ENCODE results near the gene PPP2R5D. TPM values are rescaled to one million over a fixed set of nuclear protein-coding genes. Genes with fewer than 3 reads are reported as not detected.
A peak's percentile ranks its signal among the peaks of the same experiment; 100 is the strongest.

PPP2R5D gene
- total RNA-seq, 1 donor, result 47.5 TPM

DNA sequence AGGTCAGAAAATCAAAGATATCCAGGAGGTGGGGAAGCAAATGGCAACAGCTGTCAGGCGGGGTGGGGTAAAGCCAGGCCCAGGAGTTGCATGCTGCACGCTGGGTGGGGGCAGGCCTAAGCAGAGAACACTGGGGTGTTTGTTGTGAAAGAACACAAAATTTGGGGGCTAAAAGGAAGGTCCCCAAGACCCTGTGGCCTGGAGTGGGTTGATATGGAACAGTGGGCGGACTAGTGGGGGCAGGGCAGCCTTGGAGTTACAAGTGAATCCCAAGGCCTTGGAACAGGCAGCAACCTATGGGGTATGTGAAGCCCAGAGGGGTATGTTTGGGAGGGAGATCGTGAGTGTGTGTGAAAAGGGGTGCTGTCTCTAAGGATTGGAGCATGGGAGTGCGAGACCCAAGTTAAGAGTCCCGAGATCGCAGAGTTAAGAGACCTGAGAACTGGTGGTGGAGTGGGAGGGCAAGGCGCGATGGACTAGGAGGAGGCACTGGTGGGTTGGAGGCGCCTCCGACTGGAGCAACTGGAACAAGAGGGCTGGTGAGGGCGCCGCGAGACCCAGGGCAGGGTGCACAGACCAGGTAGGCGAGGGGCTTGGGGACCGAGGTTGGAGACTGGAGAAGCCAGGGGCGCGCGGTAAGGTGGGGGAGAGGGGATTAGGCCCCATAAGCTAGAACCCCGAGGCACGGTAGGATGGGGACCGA, 68.6 kb downstream of the PPP2R5D start:
- peak; percentile 35 for DNase-seq (ENCODE audit: low read depth)
- TF ChIP-seq, protein P1, sequence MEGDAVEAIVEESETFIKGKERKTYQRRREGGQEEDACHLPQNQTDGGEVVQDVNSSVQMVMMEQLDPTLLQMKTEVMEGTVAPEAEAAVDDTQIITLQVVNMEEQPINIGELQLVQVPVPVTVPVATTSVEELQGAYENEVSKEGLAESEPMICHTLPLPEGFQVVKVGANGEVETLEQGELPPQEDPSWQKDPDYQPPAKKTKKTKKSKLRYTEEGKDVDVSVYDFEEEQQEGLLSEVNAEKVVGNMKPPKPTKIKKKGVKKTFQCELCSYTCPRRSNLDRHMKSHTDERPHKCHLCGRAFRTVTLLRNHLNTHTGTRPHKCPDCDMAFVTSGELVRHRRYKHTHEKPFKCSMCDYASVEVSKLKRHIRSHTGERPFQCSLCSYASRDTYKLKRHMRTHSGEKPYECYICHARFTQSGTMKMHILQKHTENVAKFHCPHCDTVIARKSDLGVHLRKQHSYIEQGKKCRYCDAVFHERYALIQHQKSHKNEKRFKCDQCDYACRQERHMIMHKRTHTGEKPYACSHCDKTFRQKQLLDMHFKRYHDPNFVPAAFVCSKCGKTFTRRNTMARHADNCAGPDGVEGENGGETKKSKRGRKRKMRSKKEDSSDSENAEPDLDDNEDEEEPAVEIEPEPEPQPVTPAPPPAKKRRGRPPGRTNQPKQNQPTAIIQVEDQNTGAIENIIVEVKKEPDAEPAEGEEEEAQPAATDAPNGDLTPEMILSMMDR (IDR thresholded peaks at IDR 0.05; ENCODE audit: insufficient read depth, low read depth, low read length), result no peak
- peak overlapping the region; percentile 93 for H3K4me3 ChIP-seq (ENCODE audit: low read depth, low read length)

DNA sequence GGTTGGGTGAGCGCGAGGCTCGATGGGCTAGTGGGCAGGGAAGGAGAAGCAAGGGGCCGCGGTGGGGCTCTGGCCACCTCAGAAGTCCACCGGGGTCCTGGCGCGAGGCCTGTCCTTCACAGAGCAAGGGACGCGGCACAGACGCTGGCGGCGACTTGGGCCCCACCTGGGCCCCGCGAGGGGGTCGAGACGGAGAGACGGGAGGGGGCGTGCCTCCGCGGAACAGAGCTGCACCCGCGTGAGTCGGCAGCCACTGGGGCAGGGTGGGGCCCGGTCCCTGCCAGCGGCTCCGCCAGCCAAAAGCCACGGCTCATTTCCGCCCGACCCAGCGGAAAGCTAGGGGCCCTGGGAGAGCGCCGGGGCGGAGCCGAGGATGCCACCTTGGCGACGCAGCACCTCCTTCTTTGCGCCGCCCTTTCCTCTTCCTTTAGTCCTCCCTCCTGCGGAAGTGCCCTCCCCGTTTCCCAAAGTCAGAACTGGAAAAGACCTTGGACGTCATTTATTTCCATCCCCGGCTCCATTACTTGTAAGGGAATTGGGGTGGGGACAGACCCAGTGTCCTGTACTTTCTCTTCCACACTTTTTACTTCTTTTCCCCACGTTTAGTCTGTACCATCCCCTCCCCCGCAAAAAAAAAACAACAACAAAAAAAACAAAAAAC, 69.3 kb downstream of the PPP2R5D start, which contains the start of gene CUL7:
TSS of gene CUL7 (minus strand) at position 307 of the 661 bp plus-strand sequence. CDS start 1,063 bp downstream, outside the sequence.
- peak within 1 kb of the TSS; percentile 93 for H3K4me3 ChIP-seq (ENCODE audit: low read depth, low read length)
- TF ChIP-seq, protein P1 (IDR thresholded peaks at IDR 0.05; ENCODE audit: insufficient read depth, low read depth, low read length), result no peak
- DNase-seq (ENCODE audit: low read depth), result peak; percentile 95

DNA sequence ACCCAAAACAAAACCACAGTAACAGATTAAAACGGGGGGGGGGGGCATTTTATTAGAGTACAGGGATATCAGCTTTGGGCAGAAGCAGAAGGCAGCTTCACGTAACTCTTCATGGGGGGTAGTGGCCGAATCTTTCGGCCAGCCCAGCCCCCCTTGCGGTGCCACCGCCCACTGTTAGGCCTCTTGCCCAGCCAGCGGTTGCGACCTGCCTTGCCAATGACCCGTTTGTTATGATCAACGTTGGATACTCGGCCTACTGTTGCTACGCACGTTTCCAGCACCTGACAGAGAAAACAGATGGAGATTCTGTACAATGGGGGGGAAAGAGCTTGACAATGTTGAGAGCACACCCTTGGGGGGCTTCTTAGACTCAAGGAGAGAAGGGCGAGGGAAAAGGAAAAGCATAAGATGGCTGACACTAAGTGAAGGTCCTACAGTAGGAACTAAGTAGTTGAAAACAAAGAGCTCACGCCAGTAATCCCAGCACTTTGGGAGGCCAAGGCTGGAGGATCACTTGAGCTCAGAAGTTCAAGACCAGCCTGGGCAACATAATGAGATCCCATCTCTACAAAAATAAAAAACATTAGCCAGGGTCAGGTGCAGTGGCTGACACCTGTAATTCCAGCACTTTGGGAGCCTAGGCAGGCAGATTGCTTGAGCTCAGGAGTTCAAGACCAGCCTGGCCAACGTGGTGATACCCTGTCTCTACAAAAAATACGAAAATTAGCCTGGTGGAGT, 70.0 kb downstream of the PPP2R5D start:
- no peak for DNase-seq (ENCODE audit: low read depth)
- H3K4me3 ChIP-seq (ENCODE audit: low read depth, low read length), result peak overlapping the region; percentile 93
- TF ChIP-seq, protein P1 (IDR thresholded peaks at IDR 0.05; ENCODE audit: insufficient read depth, low read depth, low read length), result no peak

DNA sequence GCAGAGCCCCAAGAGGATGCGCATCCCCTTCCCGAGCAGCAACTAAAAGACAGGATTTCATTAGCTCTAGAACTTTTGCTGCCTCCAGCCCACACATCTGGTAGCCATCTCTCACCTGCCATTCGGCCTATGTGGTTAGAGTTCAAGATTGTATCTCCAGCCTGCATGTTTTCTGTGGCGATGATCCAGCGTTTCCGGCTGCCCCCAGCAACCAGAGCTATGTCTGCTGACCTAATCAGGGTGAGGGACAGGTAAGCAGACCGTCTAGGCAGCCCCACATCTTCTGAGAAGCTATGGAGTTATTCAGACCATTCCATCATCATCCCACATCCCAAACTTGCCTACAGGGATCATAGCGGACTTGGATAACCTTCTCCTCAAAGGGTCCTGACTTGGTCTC, 71.6 kb downstream of the PPP2R5D start:
- DNase-seq (ENCODE audit: low read depth), result no peak
- no peak overlapping the region for H3K4me3 ChIP-seq (ENCODE audit: low read depth, low read length)
- TF ChIP-seq, protein P1 (IDR thresholded peaks at IDR 0.05; ENCODE audit: insufficient read depth, low read depth, low read length), result no peak

GRCh38 chr6:43058531-43058930, 74.2 kb downstream of the PPP2R5D start:
- H3K4me3 ChIP-seq (ENCODE audit: low read depth, low read length), result peak overlapping the region; percentile 99
- no peak for DNase-seq (ENCODE audit: low read depth)
- TF ChIP-seq, protein P1 (IDR thresholded peaks at IDR 0.05; ENCODE audit: insufficient read depth, low read depth, low read length), result no peak

- TF ChIP-seq, protein P1 (IDR thresholded peaks at IDR 0.05; ENCODE audit: insufficient read depth, low read depth, low read length), result no peak
- peak; percentile 99 for DNase-seq (ENCODE audit: low read depth)
- peak within 1 kb of the TSS; percentile 99 for H3K4me3 ChIP-seq (ENCODE audit: low read depth, low read length)
Observed at GRCh38 chr6:43059168-43060033, 75.0 kb downstream of the PPP2R5D start, which contains the start of the genes KLC4 and MRPL2. TSS of gene KLC4 (plus strand) at chr6:43059631. CDS start at chr6:43061336, 1,705 bp downstream. TSS of gene MRPL2 (minus strand) at chr6:43059434. CDS start at chr6:43059381, 53 bp downstream.

All from fibroblast of villous mesenchyme (primary cell).